ENCODE data around the gene DNAH14. TPM values are rescaled to one million over a fixed set of nuclear protein-coding genes. Genes with fewer than 3 reads are reported as not detected.

Gene DNAH14
- total and polyA plus RNA-seq, 9 of the 15 experiments (the other 6 are each of a cell fraction or from before 2014, with no cell fraction given) = 58.4 to 142 (median 98.4) TPM

- ChIA-PET CTCF (ENCODE audit: low intra/inter-chr PET ratio) (no interaction called here), POLR2A (interaction anchor here (0.5 to 2.7 kb wide), 5 partner anchors 14 to 1370 kb away, joined by 3 to 16 read pairs (median 3); partner anchors contain the start of gene LBR)
- Histone ChIP-seq H2AFZ (ENCODE audit: low read depth, low read length) (no peak overlapping the region), H3K4me1 (replicated peaks in 1 of 2; ENCODE audit: control insufficient read depth in 2 of 2, insufficient read depth in 2 of 2, low read length in 2 of 2) (peaks cover 21 to 32% of the 10 kb centered on the region in 2 experiments), H3K4me2 (ENCODE audit: insufficient read depth, low read length) (no peak overlapping the region), H3K27me3 (ENCODE audit: control insufficient read depth in 2 of 2, insufficient read depth in 2 of 2, low read length in 2 of 2) (no peaks in the 10 kb centered on the region), H3K79me2 (ENCODE audit: control insufficient read depth, insufficient read depth, low read length) (no peaks in the 10 kb centered on the region), H4K20me1 (replicated peaks; ENCODE audit: control insufficient read depth, insufficient read depth, low read length) (no peaks in the 10 kb centered on the region), H3K36me3 (ENCODE audit: control insufficient read depth, insufficient read depth, low read length) (no peaks in the 10 kb centered on the region), H3K9me1 (ENCODE audit: control insufficient read depth, insufficient read depth, low read length) (no peaks in the 10 kb centered on the region), H3K9ac (ENCODE audit: insufficient read depth in 1 of 2, low read depth in 2 of 2, low read length in 2 of 2) (peak overlapping the region in 1 of 2 experiments; percentile 49; a peak in 1 of 4 replicates), H3K9me3 (replicated peaks; ENCODE audit: control insufficient read depth, insufficient read depth, low read depth, low read length) (no peaks in the 10 kb centered on the region), H3K4me3 (no peak overlapping the region), H3K27ac (ENCODE audit: extremely low read depth, low read depth, low read length) (no peak overlapping the region)
- BruUV-seq (replicated peaks) = no TSS peak
- FAIRE-seq (no peak), DNase-seq (ENCODE audit: extremely low read depth in 1 of 4, low spot score in 3 of 4) (no peak), ATAC-seq (no peak)
- in situ Hi-C loops (cut with MboI) (no loop called here), intact Hi-C loops (cut with micrococcal nuclease) (loop anchor here (5.0 kb wide), 1 partner anchor 861 kb away; the partner anchor contains the start of gene LIN9)
- 56% methylated on average over 7 of the region's 7 CpGs for WGBS (ENCODE audit: insufficient coverage, low coverage, missing lambda C conversion rate)
- TF ChIP-seq ZKSCAN1 (IDR thresholded peaks at IDR 0.05; ENCODE audit: low read depth, low read length) (no peak), ZNF197 (CRISPR knock-in tag; IDR thresholded peaks at IDR 0.05; ENCODE audit: low read depth) (no peak), NCOA6 (IDR thresholded peaks at IDR 0.05) (no peak), DPF2 (IDR thresholded peaks at IDR 0.05) (no peak), POLR3G (IDR thresholded peaks at IDR 0.05; ENCODE audit: extremely low read depth, insufficient read length, insufficient replicate concordance) (no peak), SP2 (IDR thresholded peaks at IDR 0.05; ENCODE audit: extremely low read depth, low read depth, low read length, poor library complexity, severe bottlenecking) (no peak), RHOXF2B (CRISPR knock-in tag; conservative IDR thresholded peaks at IDR 0.05) (no peak), MLLT1 (IDR thresholded peaks at IDR 0.05) (no peak)
- TF ChIP-seq, protein P1, sequence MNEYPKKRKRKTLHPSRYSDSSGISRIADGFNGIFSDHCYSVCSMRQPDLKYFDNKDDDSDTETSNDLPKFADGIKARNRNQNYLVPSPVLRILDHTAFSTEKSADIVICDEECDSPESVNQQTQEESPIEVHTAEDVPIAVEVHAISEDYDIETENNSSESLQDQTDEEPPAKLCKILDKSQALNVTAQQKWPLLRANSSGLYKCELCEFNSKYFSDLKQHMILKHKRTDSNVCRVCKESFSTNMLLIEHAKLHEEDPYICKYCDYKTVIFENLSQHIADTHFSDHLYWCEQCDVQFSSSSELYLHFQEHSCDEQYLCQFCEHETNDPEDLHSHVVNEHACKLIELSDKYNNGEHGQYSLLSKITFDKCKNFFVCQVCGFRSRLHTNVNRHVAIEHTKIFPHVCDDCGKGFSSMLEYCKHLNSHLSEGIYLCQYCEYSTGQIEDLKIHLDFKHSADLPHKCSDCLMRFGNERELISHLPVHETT (CRISPR knock-in tag; conservative IDR thresholded peaks at IDR 0.05 in 1 of 2, IDR thresholded peaks at IDR 0.05 in 1 of 2) = no peak
- TF ChIP-seq, protein P2, sequence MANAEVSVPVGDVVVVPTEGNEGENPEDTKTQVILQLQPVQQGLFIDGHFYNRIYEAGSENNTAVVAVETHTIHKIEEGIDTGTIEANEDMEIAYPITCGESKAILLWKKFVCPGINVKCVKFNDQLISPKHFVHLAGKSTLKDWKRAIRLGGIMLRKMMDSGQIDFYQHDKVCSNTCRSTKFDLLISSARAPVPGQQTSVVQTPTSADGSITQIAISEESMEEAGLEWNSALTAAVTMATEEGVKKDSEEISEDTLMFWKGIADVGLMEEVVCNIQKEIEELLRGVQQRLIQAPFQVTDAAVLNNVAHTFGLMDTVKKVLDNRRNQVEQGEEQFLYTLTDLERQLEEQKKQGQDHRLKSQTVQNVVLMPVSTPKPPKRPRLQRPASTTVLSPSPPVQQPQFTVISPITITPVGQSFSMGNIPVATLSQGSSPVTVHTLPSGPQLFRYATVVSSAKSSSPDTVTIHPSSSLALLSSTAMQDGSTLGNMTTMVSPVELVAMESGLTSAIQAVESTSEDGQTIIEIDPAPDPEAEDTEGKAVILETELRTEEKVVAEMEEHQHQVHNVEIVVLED (CRISPR knock-in tag; IDR thresholded peaks at IDR 0.05) = no peak
- TF ChIP-seq, protein P3, sequence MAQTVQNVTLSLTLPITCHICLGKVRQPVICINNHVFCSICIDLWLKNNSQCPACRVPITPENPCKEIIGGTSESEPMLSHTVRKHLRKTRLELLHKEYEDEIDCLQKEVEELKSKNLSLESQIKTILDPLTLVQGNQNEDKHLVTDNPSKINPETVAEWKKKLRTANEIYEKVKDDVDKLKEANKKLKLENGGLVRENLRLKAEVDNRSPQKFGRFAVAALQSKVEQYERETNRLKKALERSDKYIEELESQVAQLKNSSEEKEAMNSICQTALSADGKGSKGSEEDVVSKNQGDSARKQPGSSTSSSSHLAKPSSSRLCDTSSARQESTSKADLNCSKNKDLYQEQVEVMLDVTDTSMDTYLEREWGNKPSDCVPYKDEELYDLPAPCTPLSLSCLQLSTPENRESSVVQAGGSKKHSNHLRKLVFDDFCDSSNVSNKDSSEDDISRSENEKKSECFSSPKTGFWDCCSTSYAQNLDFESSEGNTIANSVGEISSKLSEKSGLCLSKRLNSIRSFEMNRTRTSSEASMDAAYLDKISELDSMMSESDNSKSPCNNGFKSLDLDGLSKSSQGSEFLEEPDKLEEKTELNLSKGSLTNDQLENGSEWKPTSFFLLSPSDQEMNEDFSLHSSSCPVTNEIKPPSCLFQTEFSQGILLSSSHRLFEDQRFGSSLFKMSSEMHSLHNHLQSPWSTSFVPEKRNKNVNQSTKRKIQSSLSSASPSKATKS (CRISPR knock-in tag; IDR thresholded peaks at IDR 0.05) = no peak
Observed at GRCh38 chr1:225446595-225446960, 517.1 kb downstream of the DNAH14 start.

All from K562 (cell line).